HS-27A (cell line): ENCODE data around the gene OBSCN.

ENCODE experiments used
- DNase-seq: peaks from one replicate; pipeline ENCODE4 v3.0.0-alpha.2; 2012; ENCODE audit warnings: low read depth, missing footprints

Gene OBSCN

GRCh38 chr1:228358039-228358763 lies 150.4 kb downstream of the OBSCN start:
- DNase-seq = no peak

- no peak for DNase-seq
Observed at GRCh38 chr1:228358764-228359612, 151.1 kb downstream of the OBSCN start.

- DNase-seq = no peak
Observed at GRCh38 chr1:228359613-228360532, 152.0 kb downstream of the OBSCN start.

- no peak for DNase-seq
Observed at GRCh38 chr1:228360533-228361313, 152.9 kb downstream of the OBSCN start.

GRCh38 chr1:228361314-228362140 lies 153.7 kb downstream of the OBSCN start:
- DNase-seq = no peak

GRCh38 chr1:228362141-228362883 lies 154.5 kb downstream of the OBSCN start:
- no peak for DNase-seq

GRCh38 chr1:228362884-228363450 lies 155.1 kb downstream of the OBSCN start:
- DNase-seq = no peak

- no peak for DNase-seq
Observed at GRCh38 chr1:228363686-228364067, 155.8 kb downstream of the OBSCN start.

- no peak for DNase-seq
Observed at GRCh38 chr1:228364068-228364705, 156.3 kb downstream of the OBSCN start.

GRCh38 chr1:228364706-228365213 lies 156.9 kb downstream of the OBSCN start:
- DNase-seq = no peak

- DNase-seq = no peak
Observed at GRCh38 chr1:228365271-228366061, 157.6 kb downstream of the OBSCN start.

GRCh38 chr1:228366062-228366865 lies 158.4 kb downstream of the OBSCN start:
- no peak for DNase-seq

- DNase-seq = no peak
Observed at GRCh38 chr1:228366866-228367741, 159.3 kb downstream of the OBSCN start.

- no peak for DNase-seq
Observed at GRCh38 chr1:228367798-228368791, 160.3 kb downstream of the OBSCN start.
